GM18868 (cell line): Measurements from ENCODE around the gene NFX1.

Experiments used
- ATAC-seq: cut with Tn5 transposase; IDR thresholded peaks from one replicate; pipeline ENCODE4 v1.9.1; 2021; ENCODE audit warnings: mild to moderate bottlenecking, moderate library complexity; ENCODE audit not compliant: unreplicated experiment

The NFX1 gene

GRCh38 chr9:33290247-33291030, at the start of gene NFX1:
NFX1 (plus strand) TSS chr9:33290516; CDS start chr9:33290573, 57 bp downstream.
- peak; percentile 90 for ATAC-seq

GRCh38 chr9:33241298-33241697, 49.0 kb upstream of the NFX1 start:
- ATAC-seq, result no peak

- ATAC-seq, result no peak
Observed at GRCh38 chr9:33242609-33243134, 47.6 kb upstream of the NFX1 start.

- no peak for ATAC-seq
Observed at GRCh38 chr9:33244137-33244784, 46.1 kb upstream of the NFX1 start.

- no peak for ATAC-seq
Observed at GRCh38 chr9:33245341-33245740, 45.0 kb upstream of the NFX1 start.

- ATAC-seq, result no peak
Observed at GRCh38 chr9:33246269-33246860, 44.0 kb upstream of the NFX1 start.

- ATAC-seq, result no peak
Observed at GRCh38 chr9:33248606-33249005, 41.7 kb upstream of the NFX1 start.

- ATAC-seq, result peak; percentile 48
Observed at GRCh38 chr9:33249087-33249658, 41.1 kb upstream of the NFX1 start.

- ATAC-seq, result no peak
Observed at GRCh38 chr9:33249983-33250382, 40.3 kb upstream of the NFX1 start.

- ATAC-seq, result no peak
Observed at GRCh38 chr9:33250458-33250995, 39.8 kb upstream of the NFX1 start.

- no peak for ATAC-seq
Observed at GRCh38 chr9:33254211-33254610, 36.1 kb upstream of the NFX1 start.

- ATAC-seq, result no peak
Observed at GRCh38 chr9:33255014-33255413, 35.3 kb upstream of the NFX1 start.

- ATAC-seq, result no peak
Observed at GRCh38 chr9:33255471-33255870, 34.8 kb upstream of the NFX1 start.

GRCh38 chr9:33256236-33256635, 34.1 kb upstream of the NFX1 start:
- no peak for ATAC-seq

- ATAC-seq, result no peak
Observed at GRCh38 chr9:33257276-33257675, 33.0 kb upstream of the NFX1 start.

- no peak for ATAC-seq
Observed at GRCh38 chr9:33260372-33260771, 29.9 kb upstream of the NFX1 start.

GRCh38 chr9:33263131-33264002, 26.9 kb upstream of the NFX1 start:
- ATAC-seq, result no peak

GRCh38 chr9:33264003-33264472, 26.3 kb upstream of the NFX1 start:
- ATAC-seq, result peak; percentile 17

GRCh38 chr9:33264473-33265177, 25.7 kb upstream of the NFX1 start, which contains the start of the genes BAG1 and CHMP5:
BAG1 (minus strand) TSS chr9:33264708.
CHMP5 (plus strand) TSS chr9:33265049; CDS start chr9:33265079, 30 bp downstream.
- peak; percentile 85 for ATAC-seq
